ENCODE data around the gene AOPEP. TPM values are rescaled to one million over a fixed set of nuclear protein-coding genes. Genes with fewer than 3 reads are reported as not detected.

AOPEP gene
- polyA plus RNA-seq, 5 donors = 29.3 to 40.6 (median 37.4) TPM

DNA sequence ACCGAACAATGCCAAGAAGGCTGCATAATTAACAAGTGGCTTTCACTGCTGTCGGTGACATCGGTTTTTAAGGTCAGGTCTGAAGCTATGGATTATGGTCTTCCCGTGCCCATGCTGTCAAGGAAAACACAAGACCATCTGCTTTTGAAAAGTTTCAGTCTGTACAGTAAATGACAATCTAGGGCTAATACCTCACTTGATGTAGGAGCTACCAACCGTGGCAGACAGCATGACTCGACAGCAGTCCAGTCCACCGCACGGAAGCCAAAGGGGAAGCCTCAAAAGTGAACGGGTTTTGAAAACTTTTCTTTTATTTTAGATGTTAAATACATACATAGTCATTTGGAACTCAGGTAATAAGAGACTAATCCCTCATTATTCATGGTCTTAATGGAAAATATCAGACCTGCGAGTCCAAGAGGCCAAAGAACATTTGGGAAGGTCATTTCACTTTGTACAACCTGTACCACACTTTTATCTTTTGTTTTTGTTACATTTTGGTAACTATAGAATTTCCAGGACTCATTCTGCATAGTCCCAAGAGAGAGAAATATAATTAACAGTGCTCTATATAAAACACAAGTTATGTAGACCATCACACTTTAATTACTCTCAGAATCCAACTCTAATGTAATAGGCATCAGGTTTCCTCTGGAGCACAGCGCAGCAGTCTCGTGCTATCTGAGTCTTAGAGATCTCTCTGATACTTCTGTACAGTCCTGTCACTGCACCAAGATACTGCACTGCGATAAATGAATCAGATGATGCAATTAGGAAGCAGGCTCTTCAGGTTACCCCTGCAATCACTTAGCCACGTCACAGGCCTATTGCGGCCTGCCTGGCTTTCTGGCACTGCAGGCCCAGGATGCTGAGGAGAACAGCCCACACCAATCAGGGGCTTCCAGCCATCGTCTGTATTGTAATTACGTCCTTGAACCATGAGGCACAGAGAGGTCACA, 406.1 kb downstream of the AOPEP start:
- DNase-seq = no peak

- no peak for DNase-seq
Measured at GRCh38 chr9:95133325-95133705, 406.8 kb downstream of the AOPEP start.

DNA sequence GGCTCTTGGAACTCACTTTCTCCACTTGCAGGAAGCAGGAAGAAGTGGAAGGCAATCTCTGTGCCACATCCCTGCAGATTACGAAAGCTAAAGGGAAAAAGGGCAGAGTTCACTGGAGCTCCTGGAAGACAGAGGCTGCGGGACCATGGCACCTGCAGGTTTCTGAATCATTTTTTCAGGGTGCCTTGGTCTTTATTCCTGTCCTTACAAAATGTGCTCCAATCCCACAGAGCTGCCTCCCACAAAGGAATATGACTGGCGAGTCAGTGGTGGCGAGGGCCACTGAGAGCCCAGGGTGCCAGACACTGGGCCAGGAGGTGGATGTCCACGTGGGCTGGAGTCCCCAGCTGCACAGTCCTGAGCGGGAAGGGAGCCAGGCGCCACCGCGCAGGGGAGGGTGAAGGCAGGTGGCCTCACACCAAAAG, 408.0 kb downstream of the AOPEP start:
- no peak for DNase-seq

GRCh38 chr9:95135756-95136155, 409.3 kb downstream of the AOPEP start:
- no peak for DNase-seq

Other genes starting within 250 kb of the AOPEP start
- 1 to 10 TPM in 3 of 5 donors, under 1 TPM in 2; 0.46 to 1.1 (median 1.0) TPM for gene PCAT7, start 171.6 kb upstream of the AOPEP start, polyA plus RNA-seq (ENCODE audit: insufficient read depth in 1 of 5, insufficient read length in 5 of 5, low replicate concordance in 1 of 5)
- gene FBP2, start 132.9 kb upstream of the AOPEP start, polyA plus RNA-seq (ENCODE audit: insufficient read depth in 1 of 5, insufficient read length in 5 of 5, low replicate concordance in 1 of 5) = 1 to 10 TPM; 2.0 to 4.6 (median 2.4) TPM
- gene FBP1, start 87.2 kb upstream of the AOPEP start, polyA plus RNA-seq (ENCODE audit: insufficient read depth in 1 of 5, insufficient read length in 5 of 5, low replicate concordance in 1 of 5) = 10 to 100 TPM; 18.2 to 23.9 (median 20.5) TPM